ENCODE results near the gene ADGRF5.

Gene ADGRF5

GRCh38 chr6:46915866-46916265 lies 5.9 kb downstream of the ADGRF5 start:
- TF ChIP-seq, protein P1, sequence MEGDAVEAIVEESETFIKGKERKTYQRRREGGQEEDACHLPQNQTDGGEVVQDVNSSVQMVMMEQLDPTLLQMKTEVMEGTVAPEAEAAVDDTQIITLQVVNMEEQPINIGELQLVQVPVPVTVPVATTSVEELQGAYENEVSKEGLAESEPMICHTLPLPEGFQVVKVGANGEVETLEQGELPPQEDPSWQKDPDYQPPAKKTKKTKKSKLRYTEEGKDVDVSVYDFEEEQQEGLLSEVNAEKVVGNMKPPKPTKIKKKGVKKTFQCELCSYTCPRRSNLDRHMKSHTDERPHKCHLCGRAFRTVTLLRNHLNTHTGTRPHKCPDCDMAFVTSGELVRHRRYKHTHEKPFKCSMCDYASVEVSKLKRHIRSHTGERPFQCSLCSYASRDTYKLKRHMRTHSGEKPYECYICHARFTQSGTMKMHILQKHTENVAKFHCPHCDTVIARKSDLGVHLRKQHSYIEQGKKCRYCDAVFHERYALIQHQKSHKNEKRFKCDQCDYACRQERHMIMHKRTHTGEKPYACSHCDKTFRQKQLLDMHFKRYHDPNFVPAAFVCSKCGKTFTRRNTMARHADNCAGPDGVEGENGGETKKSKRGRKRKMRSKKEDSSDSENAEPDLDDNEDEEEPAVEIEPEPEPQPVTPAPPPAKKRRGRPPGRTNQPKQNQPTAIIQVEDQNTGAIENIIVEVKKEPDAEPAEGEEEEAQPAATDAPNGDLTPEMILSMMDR (IDR thresholded peaks at IDR 0.05; ENCODE audit: unreplicated experiment in 3 of 3): no peak
- Mint-ChIP-seq H3K27ac (no peak overlapping the region), H3K4me3 (no peak overlapping the region), H3K36me3 (ENCODE audit: low read depth) (no peaks in the 10 kb centered on the region), H3K27me3 (ENCODE audit: low read depth) (no peaks in the 10 kb centered on the region), H3K4me1 (peaks cover 10% of the 10 kb centered on the region), H3K9me3 (no peaks in the 10 kb centered on the region)

DNA sequence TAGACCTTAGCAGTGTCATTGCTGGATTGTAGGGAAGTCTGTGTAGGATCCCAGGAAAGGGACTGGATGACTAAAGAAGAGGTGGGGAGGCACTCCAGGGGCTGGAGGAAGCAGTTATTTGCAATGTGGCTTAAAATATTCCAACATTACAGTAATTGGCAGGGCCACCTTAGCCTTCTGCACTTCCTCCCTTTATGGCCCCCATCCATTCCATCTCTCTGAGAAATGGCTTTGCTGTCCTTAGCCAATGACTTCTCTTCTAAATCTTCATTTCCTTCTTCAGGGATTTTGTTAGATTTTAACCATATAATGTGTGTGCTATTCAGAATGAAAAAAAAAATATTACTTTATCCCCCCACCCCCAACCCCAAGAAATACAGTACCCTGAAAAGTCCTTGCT lies 6.4 kb downstream of the ADGRF5 start:
- Mint-ChIP-seq H3K9me3 (no peaks in the 10 kb centered on the region), H3K4me1 (peaks cover 10% of the 10 kb centered on the region), H3K4me3 (no peak overlapping the region), H3K36me3 (ENCODE audit: low read depth) (no peaks in the 10 kb centered on the region), H3K27ac (no peak overlapping the region), H3K27me3 (ENCODE audit: low read depth) (no peaks in the 10 kb centered on the region)
- TF ChIP-seq, protein P1 (IDR thresholded peaks at IDR 0.05; ENCODE audit: unreplicated experiment in 3 of 3): no peak

DNA sequence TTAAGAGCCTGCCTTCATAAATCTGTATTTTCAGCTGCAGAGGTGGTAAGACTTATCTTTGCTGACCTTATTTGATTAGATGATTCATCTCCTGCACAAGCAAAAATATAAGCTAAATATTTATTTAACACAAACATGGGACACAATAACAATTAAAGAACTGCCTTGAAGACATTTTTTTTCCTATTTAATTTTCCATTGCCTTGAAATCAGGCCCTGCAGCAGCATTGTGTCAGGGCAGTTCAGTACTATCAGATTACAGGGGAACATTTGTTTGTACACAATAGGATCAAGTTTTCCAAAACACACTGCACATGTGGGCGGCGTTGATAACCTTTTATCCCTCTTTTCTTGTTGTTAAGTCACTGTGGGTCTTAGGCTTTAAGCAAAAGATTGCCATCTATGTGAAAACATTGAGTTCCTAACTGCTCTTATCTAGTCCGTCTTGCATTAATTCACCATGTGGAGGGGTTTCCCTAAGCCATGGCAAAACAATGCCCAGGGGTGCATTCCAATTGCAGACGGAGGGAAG lies 7.4 kb downstream of the ADGRF5 start:
- H3K27me3 Mint-ChIP-seq (ENCODE audit: low read depth): no peaks in the 10 kb centered on the region
- no peak overlapping the region for H3K4me3 Mint-ChIP-seq
- TF ChIP-seq, protein P1 (IDR thresholded peaks at IDR 0.05; ENCODE audit: unreplicated experiment in 3 of 3): no peak
- H3K27ac Mint-ChIP-seq: no peak overlapping the region
- H3K4me1 Mint-ChIP-seq: peaks cover 10% of the 10 kb centered on the region
- no peaks in the 10 kb centered on the region for H3K36me3 Mint-ChIP-seq (ENCODE audit: low read depth)
- no peaks in the 10 kb centered on the region for H3K9me3 Mint-ChIP-seq

DNA sequence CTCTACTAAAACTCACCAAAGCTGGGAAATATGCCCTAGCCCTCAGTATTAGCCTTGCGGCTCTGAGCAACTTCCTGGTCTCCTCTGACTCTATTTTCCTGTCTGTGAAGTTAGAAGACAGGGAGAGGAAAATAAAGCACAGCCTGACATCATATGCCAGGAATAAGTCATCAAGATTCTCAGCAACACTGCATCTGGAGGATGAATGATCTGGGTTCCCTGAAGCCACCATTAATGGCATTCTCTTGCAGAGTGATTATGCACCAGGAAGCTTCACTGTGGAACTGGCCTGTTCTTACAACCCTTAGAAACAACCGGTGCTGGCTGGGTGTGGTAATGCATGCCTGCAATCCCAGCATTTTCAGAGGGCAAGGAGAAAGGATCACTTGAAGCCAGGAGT lies 12.4 kb downstream of the ADGRF5 start:
- Mint-ChIP-seq H3K27me3 (ENCODE audit: low read depth) (no peaks in the 10 kb centered on the region), H3K4me3 (no peak overlapping the region), H3K36me3 (ENCODE audit: low read depth) (no peaks in the 10 kb centered on the region), H3K4me1 (peaks cover 3% of the 10 kb centered on the region), H3K9me3 (no peaks in the 10 kb centered on the region), H3K27ac (no peak overlapping the region)
- TF ChIP-seq, protein P1 (IDR thresholded peaks at IDR 0.05; ENCODE audit: unreplicated experiment in 3 of 3): no peak

GRCh38 chr6:46906776-46907175 lies 15.0 kb downstream of the ADGRF5 start:
- Mint-ChIP-seq H3K36me3 (ENCODE audit: low read depth) (no peaks in the 10 kb centered on the region), H3K4me3 (no peak overlapping the region), H3K27ac (no peak overlapping the region), H3K9me3 (no peaks in the 10 kb centered on the region), H3K4me1 (peaks cover 2% of the 10 kb centered on the region), H3K27me3 (ENCODE audit: low read depth) (no peaks in the 10 kb centered on the region)
- TF ChIP-seq, protein P1 (IDR thresholded peaks at IDR 0.05; ENCODE audit: unreplicated experiment in 3 of 3): no peak

GRCh38 chr6:46904117-46904516 lies 17.6 kb downstream of the ADGRF5 start:
- Mint-ChIP-seq H3K4me1 (peaks cover 7% of the 10 kb centered on the region), H3K36me3 (ENCODE audit: low read depth) (no peaks in the 10 kb centered on the region), H3K9me3 (no peaks in the 10 kb centered on the region), H3K27ac (no peak overlapping the region), H3K4me3 (no peak overlapping the region), H3K27me3 (ENCODE audit: low read depth) (no peaks in the 10 kb centered on the region)
- TF ChIP-seq, protein P1 (IDR thresholded peaks at IDR 0.05; ENCODE audit: unreplicated experiment in 3 of 3): no peak
